Activated naive CD4-positive, alpha-beta T cell treated with anti-CD3 and anti-CD28 coated beads for 36 hours (primary cell): Measurements from ENCODE around the gene AGTR1. TPM values are rescaled to one million over a fixed set of nuclear protein-coding genes. Genes with fewer than 3 reads are reported as not detected.

Source experiments
- CTCF ChIA-PET: fragments of 350-600 bp; sonication (Branson Sonifier 250); formaldehyde crosslinking; loops from one replicate; lab custom pipeline; 2021; ENCODE audit warnings: antibody characterized with exemption; lab: Charles Lee
- DNase-seq: peaks from one replicate; pipeline ENCODE4 v3.0.0-alpha.2; 2020
- H3K27ac Mint-ChIP-seq: one replicate; pipeline ENCODE4 v1.8.0; 2021; ENCODE audit warnings: mild to moderate bottlenecking, mixed read lengths
- H3K27me3 Mint-ChIP-seq: one replicate; pipeline ENCODE4 v1.8.0; 2021; ENCODE audit warnings: low read depth, mixed read lengths
- H3K36me3 Mint-ChIP-seq: one replicate; pipeline ENCODE4 v1.8.0; 2021; ENCODE audit warnings: low read depth, mixed read lengths
- H3K4me1 Mint-ChIP-seq: one replicate; pipeline ENCODE4 v1.8.0; 2021; ENCODE audit warnings: low read depth, mixed read lengths
- H3K4me3 Mint-ChIP-seq: one replicate; pipeline ENCODE4 v1.8.0; 2021; ENCODE audit warnings: mild to moderate bottlenecking, moderate library complexity, mixed read lengths
- H3K9me3 Mint-ChIP-seq: one replicate; pipeline ENCODE4 v1.8.0; 2021; ENCODE audit warnings: mixed read lengths
- intact Hi-C: fragments of 100-400 bp; cut with micrococcal nuclease; formaldehyde crosslinking; loops from one replicate; pipeline ENCODE4 v1.15.1; 2023
- total RNA-seq, 2 experiments: library from RNA; stranded (reverse); gene quantifications; one replicate each; pipeline ENCODE4 v1.2.3, GENCODE V29; 2021

The AGTR1 gene
- total RNA-seq, 2 experiments from 2014 or later: not detected

- H3K4me3 Mint-ChIP-seq: no peak overlapping the region
- H3K27ac Mint-ChIP-seq: no peak overlapping the region
- H3K9me3 Mint-ChIP-seq: no peaks in the 10 kb centered on the region
- peak; percentile 14 for DNase-seq
- H3K4me1 Mint-ChIP-seq: no peaks in the 10 kb centered on the region
- H3K36me3 Mint-ChIP-seq: no peaks in the 10 kb centered on the region
- CTCF ChIA-PET: interaction anchor here (0.8 kb wide), 1 partner anchor 15 kb away, joined by 3 read pairs; no protein-coding TSS in a partner anchor
- intact Hi-C loops: no loop called here
- H3K27me3 Mint-ChIP-seq: peaks cover 2% of the 10 kb centered on the region
These were observed 29.5 kb downstream of the AGTR1 start for GRCh38 chr3:148727231-148727630.

GRCh38 chr3:148728753-148729152 is 31.1 kb downstream of the AGTR1 start:
- H3K27me3 Mint-ChIP-seq: peaks cover 2% of the 10 kb centered on the region
- H3K27ac Mint-ChIP-seq: no peak overlapping the region
- no peak for DNase-seq
- H3K4me1 Mint-ChIP-seq: no peaks in the 10 kb centered on the region
- CTCF ChIA-PET: no interaction called here
- H3K9me3 Mint-ChIP-seq: no peaks in the 10 kb centered on the region
- H3K36me3 Mint-ChIP-seq: no peaks in the 10 kb centered on the region
- no peak overlapping the region for H3K4me3 Mint-ChIP-seq
- intact Hi-C loops: no loop called here

GRCh38 chr3:148729476-148730055 is 31.9 kb downstream of the AGTR1 start:
- H3K9me3 Mint-ChIP-seq: no peaks in the 10 kb centered on the region
- CTCF ChIA-PET: no interaction called here
- peaks cover 2% of the 10 kb centered on the region for H3K27me3 Mint-ChIP-seq
- no peak overlapping the region for H3K4me3 Mint-ChIP-seq
- DNase-seq: no peak
- H3K27ac Mint-ChIP-seq: no peak overlapping the region
- intact Hi-C loops: loop anchor here (5.0 kb wide), 1 partner anchor 213 kb away; no protein-coding TSS in a partner anchor
- no peaks in the 10 kb centered on the region for H3K4me1 Mint-ChIP-seq
- H3K36me3 Mint-ChIP-seq: no peaks in the 10 kb centered on the region

GRCh38 chr3:148730676-148731075 is 33.0 kb downstream of the AGTR1 start:
- Mint-ChIP-seq H3K36me3 (no peaks in the 10 kb centered on the region), H3K9me3 (no peaks in the 10 kb centered on the region), H3K27me3 (peaks cover 2% of the 10 kb centered on the region), H3K27ac (no peak overlapping the region), H3K4me1 (no peaks in the 10 kb centered on the region), H3K4me3 (no peak overlapping the region)
- DNase-seq: no peak
- intact Hi-C loops: loop anchor here (5.0 kb wide), 1 partner anchor 212 kb away; no protein-coding TSS in a partner anchor
- CTCF ChIA-PET: no interaction called here

- intact Hi-C loops: no loop called here
- CTCF ChIA-PET: no interaction called here
- no peaks in the 10 kb centered on the region for H3K9me3 Mint-ChIP-seq
These were observed 37.9 kb downstream of the AGTR1 start for GRCh38 chr3:148735597-148735996.

GRCh38 chr3:148736086-148736485 is 38.4 kb downstream of the AGTR1 start:
- no peaks in the 10 kb centered on the region for H3K4me1 Mint-ChIP-seq

More at GRCh38 chr3:148735597-148735996, 37.9 kb downstream of the AGTR1 start:
- H3K36me3 Mint-ChIP-seq: no peaks in the 10 kb centered on the region
- H3K27ac Mint-ChIP-seq: no peak overlapping the region
- no peaks in the 10 kb centered on the region for H3K27me3 Mint-ChIP-seq
- H3K4me3 Mint-ChIP-seq: no peak overlapping the region
- no peak for DNase-seq
- no peaks in the 10 kb centered on the region for H3K4me1 Mint-ChIP-seq

GRCh38 chr3:148737104-148737530 is 39.4 kb downstream of the AGTR1 start:
- Mint-ChIP-seq H3K27ac (no peak overlapping the region), H3K4me3 (no peak overlapping the region), H3K9me3 (no peaks in the 10 kb centered on the region), H3K27me3 (no peaks in the 10 kb centered on the region), H3K36me3 (no peaks in the 10 kb centered on the region), H3K4me1 (no peaks in the 10 kb centered on the region)
- no peak for DNase-seq
- CTCF ChIA-PET: no interaction called here
- intact Hi-C loops: no loop called here

More at GRCh38 chr3:148736086-148736485, 38.4 kb downstream of the AGTR1 start:
- H3K4me3 Mint-ChIP-seq: no peak overlapping the region
- DNase-seq: no peak
- no peak overlapping the region for H3K27ac Mint-ChIP-seq
- CTCF ChIA-PET: no interaction called here
- intact Hi-C loops: no loop called here
- H3K9me3 Mint-ChIP-seq: no peaks in the 10 kb centered on the region
- no peaks in the 10 kb centered on the region for H3K27me3 Mint-ChIP-seq
- H3K36me3 Mint-ChIP-seq: no peaks in the 10 kb centered on the region

DNA sequence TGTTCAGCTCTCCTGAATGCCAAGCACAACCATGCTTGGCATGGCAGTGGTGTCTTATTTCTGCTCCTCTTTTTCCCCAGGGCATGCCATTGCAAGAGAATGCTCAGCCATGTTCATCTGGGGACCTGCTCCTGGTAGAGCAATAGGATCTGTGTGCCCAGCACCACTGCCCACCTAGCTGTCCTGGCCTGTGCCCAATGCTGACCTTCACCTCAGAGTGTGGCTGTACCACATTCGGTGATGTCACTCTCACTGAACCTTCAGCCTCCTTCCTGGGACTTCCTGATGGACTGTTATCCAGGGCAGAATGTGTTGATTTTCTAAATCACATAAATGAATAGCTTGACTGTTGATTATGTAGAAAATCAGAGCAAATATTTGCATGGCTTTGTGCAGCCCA is 42.0 kb downstream of the AGTR1 start:
- H3K36me3 Mint-ChIP-seq: no peaks in the 10 kb centered on the region
- H3K4me1 Mint-ChIP-seq: no peaks in the 10 kb centered on the region
- no peak for DNase-seq
- intact Hi-C loops: no loop called here
- no peak overlapping the region for H3K4me3 Mint-ChIP-seq
- H3K9me3 Mint-ChIP-seq: no peaks in the 10 kb centered on the region
- no peaks in the 10 kb centered on the region for H3K27me3 Mint-ChIP-seq
- CTCF ChIA-PET: no interaction called here
- H3K27ac Mint-ChIP-seq: no peak overlapping the region

- Mint-ChIP-seq H3K27ac (no peak overlapping the region), H3K4me1 (no peaks in the 10 kb centered on the region), H3K9me3 (no peaks in the 10 kb centered on the region), H3K36me3 (no peaks in the 10 kb centered on the region), H3K4me3 (no peak overlapping the region), H3K27me3 (no peaks in the 10 kb centered on the region)
- intact Hi-C loops: no loop called here
- CTCF ChIA-PET: no interaction called here
- DNase-seq: no peak
These were observed 42.6 kb downstream of the AGTR1 start for GRCh38 chr3:148740291-148740690.

DNA sequence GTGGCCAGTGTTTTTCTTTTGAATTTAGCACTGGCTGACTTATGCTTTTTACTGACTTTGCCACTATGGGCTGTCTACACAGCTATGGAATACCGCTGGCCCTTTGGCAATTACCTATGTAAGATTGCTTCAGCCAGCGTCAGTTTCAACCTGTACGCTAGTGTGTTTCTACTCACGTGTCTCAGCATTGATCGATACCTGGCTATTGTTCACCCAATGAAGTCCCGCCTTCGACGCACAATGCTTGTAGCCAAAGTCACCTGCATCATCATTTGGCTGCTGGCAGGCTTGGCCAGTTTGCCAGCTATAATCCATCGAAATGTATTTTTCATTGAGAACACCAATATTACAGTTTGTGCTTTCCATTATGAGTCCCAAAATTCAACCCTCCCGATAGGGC is 43.5 kb downstream of the AGTR1 start:
- Mint-ChIP-seq H3K36me3 (no peaks in the 10 kb centered on the region), H3K27me3 (no peaks in the 10 kb centered on the region), H3K27ac (no peak overlapping the region), H3K4me3 (no peak overlapping the region), H3K9me3 (no peaks in the 10 kb centered on the region), H3K4me1 (no peaks in the 10 kb centered on the region)
- DNase-seq: no peak
- intact Hi-C loops: no loop called here
- CTCF ChIA-PET: interaction anchor here (1.2 kb wide), 1 partner anchor 14 kb away, joined by 3 read pairs; no protein-coding TSS in a partner anchor

- Mint-ChIP-seq H3K4me1 (no peaks in the 10 kb centered on the region), H3K36me3 (no peaks in the 10 kb centered on the region), H3K27ac (no peak overlapping the region), H3K9me3 (no peaks in the 10 kb centered on the region), H3K27me3 (no peaks in the 10 kb centered on the region), H3K4me3 (no peak overlapping the region)
- intact Hi-C loops: no loop called here
- CTCF ChIA-PET: interaction anchor here (1.2 kb wide), 1 partner anchor 15 kb away, joined by 3 read pairs; no protein-coding TSS in a partner anchor
- no peak for DNase-seq
These were observed 44.4 kb downstream of the AGTR1 start for GRCh38 chr3:148742118-148742517.

GRCh38 chr3:148746053-148746452 is 48.4 kb downstream of the AGTR1 start:
- H3K4me3 Mint-ChIP-seq: no peak overlapping the region
- CTCF ChIA-PET: no interaction called here
- H3K4me1 Mint-ChIP-seq: no peaks in the 10 kb centered on the region
- DNase-seq: no peak
- no peaks in the 10 kb centered on the region for H3K27me3 Mint-ChIP-seq
- no peaks in the 10 kb centered on the region for H3K36me3 Mint-ChIP-seq
- no peak overlapping the region for H3K27ac Mint-ChIP-seq
- intact Hi-C loops: no loop called here
- H3K9me3 Mint-ChIP-seq: no peaks in the 10 kb centered on the region

DNA sequence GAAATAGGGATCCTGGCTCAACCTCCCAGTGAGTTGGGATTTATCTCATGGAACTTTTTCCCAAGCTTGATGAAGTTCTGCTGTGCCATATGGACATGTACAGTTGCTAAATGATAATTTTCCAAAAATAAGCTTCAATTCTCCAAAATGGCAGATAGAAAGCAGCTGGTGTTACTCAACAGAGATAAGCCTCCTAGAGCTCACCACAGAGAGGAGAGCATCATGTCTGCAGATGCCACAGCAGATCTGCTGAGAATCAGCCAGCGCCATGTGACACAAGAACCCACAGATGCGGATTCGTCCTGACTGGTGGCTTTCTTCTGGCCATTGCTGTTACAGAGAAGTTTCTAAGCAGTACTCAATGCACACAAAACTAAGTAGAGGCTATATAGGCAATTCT is 50.6 kb downstream of the AGTR1 start:
- no peak overlapping the region for H3K4me3 Mint-ChIP-seq
- H3K36me3 Mint-ChIP-seq: no peaks in the 10 kb centered on the region
- CTCF ChIA-PET: no interaction called here
- no peak for DNase-seq
- no peaks in the 10 kb centered on the region for H3K9me3 Mint-ChIP-seq
- intact Hi-C loops: no loop called here
- no peak overlapping the region for H3K27ac Mint-ChIP-seq
- no peaks in the 10 kb centered on the region for H3K4me1 Mint-ChIP-seq
- peaks cover under 1% of the 10 kb centered on the region for H3K27me3 Mint-ChIP-seq
